NCI-H446 treated with DMSO at 0.1 percent for 48 hours (cell line): Measurements from ENCODE around the gene NAPB.
"Not testable (repeated sequence)": the region's sequence is repeated elsewhere in the genome, so short reads cannot be mapped to it uniquely, and the experiment has no call there.

ENCODE experiments used
- DNase-seq: peaks from one replicate; lab custom pipeline; 2025; lab: John Stamatoyannopoulos, UW

Gene NAPB

DNA sequence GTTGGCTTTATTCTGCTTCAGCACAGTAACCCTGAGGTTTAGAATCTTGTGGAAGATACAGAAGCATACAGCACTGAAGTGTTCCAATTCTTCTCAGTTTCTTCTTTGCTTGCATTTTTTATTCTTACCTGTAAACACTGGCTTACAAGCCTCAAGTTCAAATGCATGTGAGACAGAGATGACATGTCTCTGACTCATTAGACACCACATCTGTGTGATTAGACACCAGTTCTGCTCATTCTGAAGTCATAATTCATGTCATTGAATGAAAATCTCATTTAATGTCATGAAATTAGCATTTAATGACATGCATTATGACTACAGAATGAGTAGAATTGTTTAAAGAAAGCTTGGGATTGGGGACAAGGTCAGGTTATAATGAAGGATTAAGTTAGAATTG, 53.5 kb downstream of the NAPB start:
- no peak for DNase-seq

DNA sequence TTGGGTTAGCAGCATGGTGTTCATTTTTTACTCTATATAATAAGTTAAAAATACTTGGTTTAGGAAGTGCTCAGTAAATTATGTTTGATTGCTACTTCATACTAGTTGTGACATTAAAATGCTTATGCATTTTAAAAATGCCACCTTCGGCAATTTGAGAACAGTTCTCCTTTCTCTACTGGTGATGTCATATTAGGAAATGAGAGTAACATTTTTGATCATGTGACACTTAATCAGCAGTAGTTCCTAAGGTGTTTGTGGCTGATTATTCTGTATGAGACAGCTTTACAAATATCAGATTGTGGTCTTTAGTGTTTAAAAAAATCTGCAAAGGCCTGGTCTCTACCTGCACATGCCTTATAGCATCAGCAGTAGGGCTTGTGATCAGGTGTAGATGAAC, 54.9 kb downstream of the NAPB start:
- DNase-seq: no peak

DNA sequence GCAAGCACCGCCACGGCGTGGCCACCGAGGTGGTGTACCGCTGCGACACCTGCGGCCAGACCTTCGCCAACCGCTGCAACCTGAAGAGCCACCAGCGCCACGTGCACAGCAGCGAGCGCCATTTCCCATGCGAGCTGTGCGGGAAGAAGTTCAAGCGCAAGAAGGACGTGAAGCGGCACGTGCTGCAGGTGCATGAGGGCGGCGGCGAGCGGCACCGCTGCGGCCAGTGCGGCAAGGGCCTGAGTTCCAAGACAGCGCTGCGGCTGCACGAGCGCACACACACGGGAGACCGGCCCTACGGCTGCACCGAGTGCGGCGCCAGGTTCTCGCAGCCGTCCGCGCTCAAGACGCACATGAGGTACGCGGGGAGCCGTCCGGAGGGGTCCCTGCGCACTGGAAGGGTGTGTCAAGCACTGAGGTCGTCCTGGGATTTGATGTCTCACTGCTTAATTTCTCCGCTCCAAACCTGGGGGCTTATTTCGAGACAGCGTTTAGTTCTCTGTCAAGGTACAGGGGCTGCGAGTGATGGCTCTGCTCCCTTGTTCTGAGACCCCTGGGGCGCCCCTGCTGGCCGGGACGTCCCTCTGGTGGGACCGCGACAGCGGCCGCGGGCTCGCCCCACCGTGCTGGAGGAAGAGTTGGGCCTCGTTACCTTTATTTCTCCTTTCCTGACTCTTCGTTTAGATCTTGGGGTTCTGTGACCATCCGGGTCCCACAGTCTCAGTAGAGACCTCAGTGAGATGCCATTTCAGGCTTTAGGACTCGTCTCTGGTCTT, 55.7 kb downstream of the NAPB start:
- DNase-seq: no peak

DNA sequence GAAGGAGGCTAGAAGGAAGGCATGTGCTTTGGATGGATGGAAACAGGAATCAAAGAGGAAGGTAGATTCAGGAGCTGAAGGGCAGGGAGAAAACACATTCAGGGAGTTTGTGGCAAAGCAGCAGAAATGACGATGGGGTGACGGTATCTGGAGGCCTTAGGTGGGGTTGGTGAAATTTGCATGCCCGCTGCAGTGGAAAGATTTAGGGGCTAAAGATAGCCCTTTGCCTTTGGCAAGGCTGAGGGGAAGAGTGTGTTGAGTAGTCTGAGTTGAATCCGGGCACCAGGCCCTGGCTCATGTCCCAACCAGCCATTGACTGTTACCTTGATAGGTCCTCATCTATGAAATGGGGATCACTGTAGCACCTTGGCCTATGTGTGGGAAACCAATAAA, 58.0 kb downstream of the NAPB start:
- DNase-seq: no peak

DNA sequence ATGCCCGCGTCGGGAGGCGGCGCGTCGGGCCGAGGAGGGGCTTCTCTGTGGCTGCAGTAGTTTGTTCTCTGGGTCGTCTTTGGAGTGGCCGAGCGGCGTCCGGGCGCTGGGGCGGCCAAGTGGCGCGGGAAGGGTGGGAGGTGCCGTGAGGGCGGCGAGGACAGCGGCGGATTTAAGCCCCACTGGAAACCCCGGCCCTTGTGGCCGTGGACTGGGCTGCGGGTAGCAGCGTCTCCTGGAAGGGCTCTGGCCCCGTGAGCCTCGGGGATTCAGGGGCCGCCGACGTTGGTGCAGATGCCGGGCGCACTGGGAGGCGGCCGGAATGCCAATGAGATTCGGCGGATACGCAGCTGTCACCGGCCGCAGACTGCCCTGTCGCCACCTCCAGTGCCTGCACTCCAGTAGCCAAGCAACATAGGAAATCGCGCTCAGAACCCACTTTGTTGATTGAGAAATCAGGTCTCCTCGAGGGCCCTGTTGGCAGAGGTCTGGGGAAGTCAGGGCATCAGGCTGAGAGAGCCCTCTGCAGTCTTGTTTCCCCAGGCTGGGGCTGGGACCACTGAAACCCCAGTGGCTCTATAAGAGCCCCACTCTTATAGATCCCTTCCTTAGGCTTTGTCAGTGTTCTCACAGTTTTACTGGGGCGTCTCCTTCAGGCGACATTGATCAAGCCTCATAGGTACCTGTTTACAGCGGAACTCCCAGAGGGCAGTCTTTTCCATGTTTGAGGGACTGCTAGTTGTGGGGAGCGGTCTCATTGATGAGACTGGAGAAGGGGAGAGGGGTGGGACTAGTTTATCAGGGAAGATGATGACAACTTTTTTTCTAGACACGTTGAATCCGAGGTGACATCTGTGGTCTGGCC, 58.7 kb downstream of the NAPB start:
- DNase-seq: no peak

DNA sequence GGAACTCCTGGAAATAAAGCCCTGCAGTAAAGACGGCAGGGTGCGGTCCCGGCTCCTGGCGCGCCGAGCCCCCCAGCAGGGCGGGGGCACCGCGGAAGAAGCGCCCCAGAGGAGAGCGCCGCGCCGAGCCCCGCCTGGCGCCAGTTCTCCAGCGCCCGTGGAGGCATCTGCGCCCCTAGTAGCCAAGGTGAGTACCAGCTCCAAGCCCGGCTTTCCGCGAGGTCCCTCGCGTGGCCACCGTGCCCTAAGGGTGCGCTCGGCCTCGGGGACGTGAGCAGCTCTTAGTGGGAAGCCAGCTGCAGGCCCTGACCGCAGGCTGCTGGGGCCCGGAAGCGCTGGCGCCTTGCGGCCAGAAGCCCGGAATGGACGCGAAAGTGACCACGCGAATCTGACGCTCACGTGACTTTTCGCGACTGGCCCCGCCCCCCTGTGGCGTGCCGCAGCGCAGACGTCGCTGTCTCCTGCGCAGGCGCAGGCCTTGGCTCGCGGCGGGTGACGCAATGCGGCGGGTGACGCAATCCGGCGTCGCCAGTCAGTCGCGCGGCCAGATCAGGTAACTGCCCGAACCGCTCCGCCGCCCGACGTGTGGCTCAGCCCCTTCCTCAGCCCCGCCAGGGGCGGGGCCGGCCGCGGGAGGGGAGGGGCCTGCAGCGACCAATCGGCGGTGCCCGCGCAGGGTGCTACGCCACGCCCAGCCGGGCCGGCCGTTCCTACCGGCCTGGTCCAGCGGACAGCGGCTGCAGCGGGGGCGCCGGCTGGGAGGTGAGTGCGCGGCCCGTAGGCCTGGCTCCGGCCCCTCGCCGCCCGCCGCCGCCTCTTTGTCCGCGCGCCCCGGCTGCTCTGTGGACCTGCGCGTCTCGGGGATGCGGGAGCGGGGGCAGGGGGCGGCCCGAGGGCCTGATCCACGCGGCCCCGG, 59.6 kb downstream of the NAPB start, which contains the start of gene GZF1:
GZF1 (plus strand) TSS at position 707 of the 916 bp plus-strand sequence. CDS start 2,202 bp downstream, outside the sequence.
- peak; percentile 95 for DNase-seq

DNA sequence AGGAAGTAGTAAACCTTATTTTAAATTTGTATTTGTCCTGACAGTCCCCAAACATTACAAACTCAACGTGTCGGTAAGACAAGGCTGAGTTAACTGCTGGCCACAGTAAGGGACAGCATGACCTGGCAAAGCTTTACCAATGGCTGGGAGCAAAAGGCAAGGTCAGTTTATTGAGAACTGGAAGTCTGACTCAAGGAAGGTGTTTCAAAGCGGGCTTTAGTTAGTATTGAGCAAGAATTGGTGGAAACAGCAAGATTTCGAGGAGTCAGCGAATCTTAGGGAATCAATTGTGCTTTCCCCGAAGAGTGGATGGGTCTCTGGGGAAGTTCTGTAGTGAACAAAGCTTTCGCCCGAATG, 60.2 kb downstream of the NAPB start:
- DNase-seq: no peak

DNA sequence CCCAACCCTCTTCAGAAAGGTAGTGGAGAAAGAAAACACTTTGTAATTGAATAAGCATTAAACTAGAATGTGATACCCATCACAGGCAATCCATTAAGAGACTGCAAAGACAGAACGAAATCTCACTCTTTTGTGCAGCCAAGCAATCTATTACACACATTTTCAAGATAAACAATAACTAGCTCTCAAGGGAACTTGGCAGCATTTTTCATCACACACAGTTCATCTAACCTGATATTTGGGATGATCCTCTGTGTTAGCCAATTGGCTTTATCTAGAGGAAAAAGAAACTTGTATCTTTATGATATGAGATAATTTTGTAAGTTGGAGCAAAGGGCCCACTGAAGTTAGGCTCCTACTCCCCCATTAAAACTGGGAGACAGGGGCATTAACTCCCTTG, 60.8 kb downstream of the NAPB start:
- DNase-seq: no peak

DNA sequence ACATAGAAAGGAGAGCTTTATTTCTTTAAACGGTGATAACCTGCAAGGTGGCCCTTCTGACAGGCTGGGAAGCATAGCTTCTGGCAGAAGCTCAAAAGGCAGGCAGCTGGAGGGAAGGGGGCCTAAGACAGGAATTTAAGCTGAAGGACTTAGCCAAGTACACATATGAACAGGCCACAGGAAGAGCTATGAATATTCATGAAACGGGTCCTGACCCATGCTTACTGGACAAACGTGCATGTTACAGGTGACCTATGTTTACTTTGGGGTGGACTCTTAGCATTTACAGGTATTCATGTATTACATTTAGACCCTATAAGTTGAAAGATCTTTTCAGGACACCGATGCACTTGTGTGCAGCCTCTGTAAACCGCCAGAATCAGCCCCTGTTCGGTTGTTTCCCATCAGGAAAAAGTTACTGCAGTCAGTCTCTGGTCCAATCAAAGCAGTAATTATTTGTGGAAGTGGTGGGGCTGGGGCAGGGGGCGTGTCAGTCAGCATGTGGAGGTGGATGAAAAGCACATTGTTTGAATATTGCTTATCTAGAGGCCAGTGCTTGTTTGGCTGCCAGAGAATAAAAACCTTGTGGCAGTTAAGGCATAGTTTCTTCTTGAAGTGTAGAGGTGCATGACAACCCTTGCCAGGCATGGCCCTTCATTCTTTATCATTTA, 62.2 kb downstream of the NAPB start:
- DNase-seq: no peak

DNA sequence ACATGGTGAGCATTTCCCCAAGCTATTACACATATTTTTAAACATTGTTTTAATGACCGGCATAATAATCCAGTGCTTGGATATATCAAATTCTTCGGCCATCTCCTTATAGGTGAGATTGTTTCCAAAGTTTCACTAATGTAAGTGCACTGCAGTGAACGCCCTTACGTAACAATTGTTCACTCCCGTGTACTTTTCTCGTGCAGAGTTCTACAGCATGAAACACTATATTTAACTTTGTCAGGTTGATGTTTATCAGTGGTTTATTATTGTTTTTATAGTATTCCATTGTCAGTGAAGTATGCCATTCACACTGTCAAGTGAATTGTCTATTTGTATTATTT, 62.8 kb downstream of the NAPB start:
- DNase-seq: no peak

DNA sequence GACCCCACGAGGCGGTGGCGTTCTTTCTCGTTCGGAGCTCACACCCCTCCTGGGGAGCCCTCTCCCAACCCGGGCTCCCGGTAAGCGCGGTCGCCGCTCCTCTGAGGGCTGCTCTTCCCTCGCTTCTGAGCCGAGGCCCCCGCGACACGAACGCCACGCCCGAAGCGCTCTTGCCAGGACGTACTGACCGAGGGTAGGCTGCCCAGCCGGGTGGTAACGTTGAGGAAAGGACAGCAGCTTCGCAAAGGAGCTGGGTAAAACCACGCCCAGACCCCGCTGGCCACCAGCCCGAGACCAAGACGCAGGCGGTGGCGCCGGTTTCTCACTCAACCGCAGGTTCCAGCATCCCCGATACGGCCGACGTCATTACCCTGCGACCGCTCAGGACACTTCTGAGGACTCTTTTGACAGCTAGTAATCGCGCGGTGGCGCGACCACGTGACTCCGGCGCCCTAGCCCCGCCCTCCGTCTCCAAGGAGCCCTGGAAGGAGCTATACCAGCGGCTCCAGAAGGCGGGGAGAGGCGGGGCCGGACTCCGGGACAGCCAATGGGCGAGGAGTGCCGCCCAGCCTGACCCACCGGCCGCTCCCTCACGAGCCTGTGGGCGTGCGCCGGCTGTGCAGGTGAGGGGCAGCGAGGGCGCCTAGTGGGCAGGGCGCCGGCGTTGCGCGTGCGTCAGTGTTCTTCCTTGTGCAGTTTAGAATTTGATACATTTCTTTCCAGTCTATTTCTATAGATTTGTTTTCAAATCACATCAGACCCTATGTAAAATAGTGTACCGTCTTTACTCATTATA, 63.3 kb downstream of the NAPB start:
- peak; percentile 98 for DNase-seq

DNA sequence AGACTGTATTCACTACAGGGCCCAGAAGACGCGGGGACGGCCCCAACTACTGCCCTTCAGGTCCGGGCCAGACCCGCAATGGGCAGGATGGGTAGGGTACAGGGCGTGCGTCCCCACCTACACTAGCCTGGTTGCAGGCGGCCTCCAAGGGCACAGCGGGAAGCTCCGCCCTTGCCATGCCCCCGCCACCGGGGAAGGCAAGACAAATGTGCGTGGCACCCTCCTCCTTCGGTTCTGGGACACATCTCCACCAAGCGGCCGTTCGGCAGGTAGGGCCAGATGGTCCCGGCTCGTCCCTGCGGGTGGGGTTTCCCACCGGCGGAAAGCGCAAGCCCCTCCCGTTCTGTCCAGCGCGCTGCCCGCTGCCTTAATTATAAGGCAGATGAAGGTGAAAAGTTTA, 65.1 kb downstream of the NAPB start:
- DNase-seq: no peak

DNA sequence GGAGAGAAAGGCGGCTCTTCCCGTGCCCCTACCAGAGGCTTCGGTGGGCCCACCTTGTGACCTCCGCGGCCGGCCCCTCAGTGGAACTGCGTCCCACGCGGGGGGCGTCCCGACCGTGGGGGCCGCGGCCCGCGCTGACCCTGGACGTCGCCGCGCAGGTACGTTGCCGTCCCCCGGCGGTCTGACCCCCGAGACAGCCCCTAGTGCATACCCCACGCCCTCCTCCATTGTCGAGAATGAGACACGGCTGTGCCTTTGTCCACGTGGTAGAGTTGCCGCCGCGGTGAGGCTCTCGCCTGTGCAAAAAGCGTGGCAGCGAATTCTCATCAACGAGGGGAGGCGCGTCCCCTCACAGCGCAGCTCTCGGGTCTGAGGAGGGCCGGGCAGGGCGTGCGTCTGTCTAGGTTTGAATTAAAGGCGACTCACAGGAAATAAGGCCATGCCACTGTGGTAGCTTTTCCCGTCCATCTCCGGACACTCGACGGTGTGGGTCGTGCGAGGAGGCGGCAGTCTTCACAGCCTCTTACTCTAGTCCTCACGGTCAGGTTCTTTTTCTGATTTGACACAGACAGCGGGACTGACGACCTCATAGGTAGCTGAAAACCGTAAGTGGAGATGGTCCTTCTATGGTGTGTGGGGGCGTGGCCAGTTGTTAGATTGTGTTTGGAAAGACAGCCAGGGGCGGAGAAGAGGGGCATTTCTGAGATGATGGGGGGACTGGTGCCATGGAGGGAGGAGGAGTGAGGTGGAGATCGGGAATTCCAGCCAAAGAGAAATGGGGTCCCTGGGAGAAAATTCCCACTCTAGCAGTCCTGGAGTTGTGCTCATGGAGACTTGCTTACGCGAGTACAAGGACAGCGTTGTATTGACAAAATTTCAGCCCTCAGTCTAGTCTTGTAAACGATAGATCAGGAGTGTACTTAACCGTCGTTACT, 70.1 kb downstream of the NAPB start:
- DNase-seq: no peak

DNA sequence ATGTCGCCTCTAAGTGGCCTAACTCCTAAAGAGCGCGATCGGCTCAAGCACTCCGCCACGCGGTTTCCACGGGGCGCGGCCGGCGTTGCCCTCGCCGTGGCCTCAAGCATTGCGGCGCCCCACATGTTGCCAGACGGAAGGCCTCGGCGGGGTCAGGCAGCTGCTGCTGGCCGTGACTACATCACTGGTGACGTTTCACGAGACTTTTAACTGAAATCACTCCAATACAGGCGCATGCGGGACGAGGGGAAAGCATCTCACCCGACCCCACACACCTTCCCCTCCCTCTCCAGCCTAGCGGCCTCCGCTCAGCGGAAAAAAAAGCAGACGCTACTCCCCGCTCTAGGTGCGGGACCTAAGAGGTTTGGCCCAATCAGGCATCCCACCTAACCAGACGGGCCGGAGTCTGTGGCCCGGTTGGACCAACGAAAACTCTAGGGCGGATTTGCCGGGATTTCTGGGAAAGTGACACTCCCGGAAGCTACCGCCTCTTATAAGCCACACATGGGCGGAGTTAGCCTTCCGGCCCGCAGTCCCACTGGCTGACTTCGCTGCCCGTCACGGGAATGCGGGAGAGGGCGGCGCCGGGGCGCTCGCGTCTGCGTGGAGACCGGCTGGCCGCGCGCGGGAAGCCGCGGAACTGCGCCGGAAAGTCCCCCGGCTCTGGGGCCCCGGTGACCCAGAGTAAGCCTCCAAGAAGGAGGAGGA, 70.9 kb downstream of the NAPB start, which contains the start of gene NXT1:
NXT1 (plus strand) TSS at position 596 of the 708 bp plus-strand sequence. CDS start 3,251 bp downstream, outside the sequence.
- DNase-seq: peak; percentile 96

DNA sequence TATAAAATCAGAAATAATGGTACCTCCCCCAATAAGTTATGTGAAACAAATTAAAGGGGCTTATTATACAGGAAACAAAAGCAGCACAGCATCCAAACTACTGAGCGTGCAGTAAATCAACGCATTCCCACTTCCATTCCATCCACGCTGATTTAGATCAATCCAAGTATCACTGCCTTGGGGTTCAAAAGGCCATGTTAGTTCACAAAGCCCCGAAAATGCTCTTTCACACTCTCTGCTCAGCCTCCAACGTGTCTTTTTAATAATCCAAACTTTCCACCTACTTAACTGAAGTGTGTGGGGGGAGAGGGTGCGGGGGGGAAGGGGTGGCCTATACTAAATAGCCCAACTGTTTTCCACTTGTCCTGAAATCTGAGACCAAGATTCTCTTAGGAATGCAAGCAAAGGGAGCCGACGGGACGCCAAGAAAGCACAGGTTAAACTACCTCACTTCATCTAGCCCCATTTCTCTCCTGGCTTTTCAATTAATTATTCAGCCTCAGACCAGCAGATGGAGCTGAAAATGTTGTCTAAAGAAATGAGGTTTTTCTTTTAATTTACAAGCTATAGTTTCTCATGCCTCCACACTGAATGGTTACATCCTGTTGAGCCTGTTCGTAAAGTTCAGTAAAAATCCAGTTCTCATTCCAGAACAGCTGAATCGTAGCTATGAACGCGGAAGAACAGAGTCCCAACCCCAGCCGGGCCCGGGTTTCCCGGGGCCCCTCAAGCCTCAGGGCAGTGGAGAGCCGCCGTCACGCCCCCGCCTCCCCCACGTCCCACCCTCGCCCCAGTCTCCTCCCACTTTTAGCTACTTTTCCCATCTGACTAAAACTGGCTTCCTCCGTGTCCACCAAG, 71.7 kb downstream of the NAPB start:
- DNase-seq: no peak

DNA sequence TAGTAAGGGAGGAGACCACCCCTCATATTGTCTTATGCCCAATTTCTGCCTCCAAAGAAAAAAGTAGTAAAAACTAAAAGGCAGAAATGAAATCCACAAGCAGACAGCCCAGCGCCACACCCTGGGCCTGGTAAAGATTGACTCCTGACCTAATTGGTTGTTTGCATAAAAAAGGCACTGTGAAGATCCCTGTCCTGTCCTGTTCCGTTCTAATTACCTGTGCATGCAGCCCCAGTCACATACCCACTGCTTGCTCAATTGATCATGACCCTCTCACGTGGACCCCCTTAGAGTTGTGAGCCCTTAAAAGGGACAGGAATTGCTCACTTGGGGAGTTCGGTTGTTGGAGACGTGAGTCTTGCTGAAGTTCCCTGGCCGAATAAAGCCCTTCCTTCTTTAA, 72.8 kb downstream of the NAPB start:
- DNase-seq: not testable (repeated sequence)

DNA sequence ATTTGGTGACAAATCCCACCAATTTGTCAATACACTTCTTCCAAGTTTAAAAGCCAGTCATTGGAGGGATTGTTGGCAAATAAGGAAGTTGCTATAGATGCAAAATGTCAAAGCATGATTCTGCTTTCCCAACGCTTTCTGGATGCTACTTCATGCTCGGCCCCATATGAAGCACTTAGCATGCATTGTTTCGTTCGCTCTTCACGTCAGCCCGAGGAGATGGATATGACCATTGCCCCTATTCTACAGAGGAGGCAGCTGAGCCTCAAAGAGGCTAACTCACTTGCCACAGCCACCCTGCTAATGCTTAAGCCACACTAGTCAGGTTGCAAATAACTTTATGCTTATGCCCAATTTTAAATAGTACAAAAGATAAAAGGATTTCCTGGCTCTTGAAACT, 73.5 kb downstream of the NAPB start:
- no peak for DNase-seq

DNA sequence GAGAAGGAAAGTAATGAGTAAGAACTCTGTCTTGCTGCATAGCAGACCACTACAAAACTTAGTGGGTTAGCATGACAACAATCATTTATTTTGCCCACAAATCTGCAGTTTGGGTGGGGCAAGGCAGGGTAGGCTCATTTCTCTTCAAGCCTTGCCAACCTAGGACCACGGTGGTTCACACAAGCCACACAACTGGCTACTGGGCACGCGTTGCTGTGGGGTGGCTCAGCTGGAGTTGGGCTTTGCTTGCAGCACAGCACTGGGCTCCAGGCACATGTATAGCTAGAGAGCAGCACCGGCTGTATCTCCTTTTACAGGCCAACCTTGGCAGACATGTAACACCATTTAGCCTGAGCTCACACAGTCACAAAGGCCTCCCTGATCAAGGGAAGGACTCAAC, 75.3 kb downstream of the NAPB start:
- no peak for DNase-seq
